ENCODE measurements around the gene TRMT6.

DNA sequence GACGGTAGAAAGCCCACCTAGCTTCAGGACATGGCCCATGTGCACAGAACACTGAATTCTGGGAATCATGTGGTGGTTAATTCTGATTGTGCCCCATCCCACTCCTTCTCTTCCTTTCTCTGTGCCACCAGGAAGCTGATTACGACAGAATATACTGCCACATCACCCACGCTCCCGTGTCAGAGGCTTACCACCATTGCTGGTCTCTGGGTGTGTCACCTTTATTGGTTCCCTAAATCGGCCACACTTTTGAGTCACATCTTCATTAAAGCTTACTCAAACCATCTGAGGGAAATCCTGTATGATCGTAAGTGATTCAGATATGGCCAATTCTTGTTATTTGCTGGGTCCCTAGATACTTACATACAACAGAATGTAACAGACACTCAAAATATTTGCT is 3.1 kb downstream of the TRMT6 start:
- TF ChIP-seq HOXA7 (CRISPR knock-in tag; IDR thresholded peaks at IDR 0.05), result no peak
- TF ChIP-seq, protein P1, sequence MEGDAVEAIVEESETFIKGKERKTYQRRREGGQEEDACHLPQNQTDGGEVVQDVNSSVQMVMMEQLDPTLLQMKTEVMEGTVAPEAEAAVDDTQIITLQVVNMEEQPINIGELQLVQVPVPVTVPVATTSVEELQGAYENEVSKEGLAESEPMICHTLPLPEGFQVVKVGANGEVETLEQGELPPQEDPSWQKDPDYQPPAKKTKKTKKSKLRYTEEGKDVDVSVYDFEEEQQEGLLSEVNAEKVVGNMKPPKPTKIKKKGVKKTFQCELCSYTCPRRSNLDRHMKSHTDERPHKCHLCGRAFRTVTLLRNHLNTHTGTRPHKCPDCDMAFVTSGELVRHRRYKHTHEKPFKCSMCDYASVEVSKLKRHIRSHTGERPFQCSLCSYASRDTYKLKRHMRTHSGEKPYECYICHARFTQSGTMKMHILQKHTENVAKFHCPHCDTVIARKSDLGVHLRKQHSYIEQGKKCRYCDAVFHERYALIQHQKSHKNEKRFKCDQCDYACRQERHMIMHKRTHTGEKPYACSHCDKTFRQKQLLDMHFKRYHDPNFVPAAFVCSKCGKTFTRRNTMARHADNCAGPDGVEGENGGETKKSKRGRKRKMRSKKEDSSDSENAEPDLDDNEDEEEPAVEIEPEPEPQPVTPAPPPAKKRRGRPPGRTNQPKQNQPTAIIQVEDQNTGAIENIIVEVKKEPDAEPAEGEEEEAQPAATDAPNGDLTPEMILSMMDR (IDR thresholded peaks at IDR 0.05), result no peak
- TF ChIP-seq, protein P2, sequence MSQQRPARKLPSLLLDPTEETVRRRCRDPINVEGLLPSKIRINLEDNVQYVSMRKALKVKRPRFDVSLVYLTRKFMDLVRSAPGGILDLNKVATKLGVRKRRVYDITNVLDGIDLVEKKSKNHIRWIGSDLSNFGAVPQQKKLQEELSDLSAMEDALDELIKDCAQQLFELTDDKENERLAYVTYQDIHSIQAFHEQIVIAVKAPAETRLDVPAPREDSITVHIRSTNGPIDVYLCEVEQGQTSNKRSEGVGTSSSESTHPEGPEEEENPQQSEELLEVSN (IDR thresholded peaks at IDR 0.05; ENCODE audit: borderline replicate concordance, low read depth), result no peak

All from A549 (cell line).